H7 (cell line): ENCODE data around the gene TMEM51. TPM values are rescaled to one million over a fixed set of nuclear protein-coding genes. Genes with fewer than 3 reads are reported as not detected.

Source experiments
- DNase-seq: peaks from one replicate; pipeline ENCODE4 v3.0.0; 2012
- H3K27me3 ChIP-seq: 2 replicates; pipeline ENCODE4 v1.6.0; 2011; ENCODE audit warnings: mild to moderate bottlenecking, low read length; ENCODE audit not compliant: control insufficient read depth, insufficient read depth
- H3K36me3 ChIP-seq: replicated peaks from 2 replicates; pipeline ENCODE4 v1.5.1; 2011; ENCODE audit warnings: low read length; ENCODE audit not compliant: control insufficient read depth, insufficient read depth
- H3K4me3 ChIP-seq: 2 replicates; pipeline ENCODE4 v1.5.1; 2011; ENCODE audit warnings: low read depth, mild to moderate bottlenecking, control low read depth, low read length, moderate library complexity; ENCODE audit not compliant: insufficient read depth
- total RNA-seq: library from RNA; depleted of rRNA; stranded (reverse); fragments of >200 nt; shearing (Covaris generic); gene quantifications from 2 replicates; pipeline ENCODE4 v1.2.3, GENCODE V29; 2014

TMEM51 gene
- total RNA-seq, 1 experiment from 2014 or later: 11.9 TPM

DNA sequence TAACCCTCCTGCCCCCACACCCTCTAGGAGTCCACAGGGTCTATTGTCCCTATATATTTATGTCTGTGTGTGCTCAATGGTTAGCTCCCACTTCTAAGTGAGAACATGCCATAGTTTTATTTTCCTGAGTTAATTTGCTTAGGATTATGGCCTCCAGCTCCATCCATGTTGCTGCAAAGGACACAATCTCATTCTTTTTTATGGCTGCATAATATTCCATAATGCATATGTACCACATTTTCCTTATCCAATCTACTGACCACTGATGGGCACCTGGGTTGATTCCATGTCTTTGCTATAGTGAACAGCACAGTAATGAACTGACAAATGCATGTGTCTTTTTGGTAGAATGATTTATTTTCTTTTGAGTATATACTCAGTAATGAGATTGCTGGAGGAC, 80.1 kb downstream of the TMEM51 start:
- Histone ChIP-seq H3K36me3 (no peaks in the 10 kb centered on the region), H3K27me3 (no peaks in the 10 kb centered on the region; the same call in 1 of the 2 replicates)
- no peak for DNase-seq

DNA sequence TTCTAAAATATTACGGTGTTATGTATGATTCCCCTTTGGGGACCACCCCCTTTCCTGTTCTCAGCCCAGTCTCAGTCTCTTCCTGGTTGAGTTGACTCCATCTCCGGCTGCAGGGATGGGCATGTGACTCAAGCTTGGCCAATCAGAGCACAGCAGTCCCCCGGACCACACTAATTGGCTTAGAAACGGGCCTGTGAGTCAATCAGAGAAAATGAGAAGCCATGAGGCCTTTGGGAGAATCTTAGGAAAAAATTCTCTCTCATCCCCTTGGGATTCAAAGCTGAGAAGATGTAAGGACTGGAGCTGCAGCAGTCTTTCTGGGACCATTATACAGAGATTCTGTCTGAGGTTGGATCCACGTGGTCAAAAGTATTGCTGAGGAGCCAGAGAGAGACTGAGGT, 82.8 kb downstream of the TMEM51 start:
- DNase-seq: no peak
- no peaks in the 10 kb centered on the region; the same call in 1 of the 2 replicates for H3K27me3 ChIP-seq
- no peaks in the 10 kb centered on the region for H3K36me3 ChIP-seq
- no peak overlapping the region for H3K4me3 ChIP-seq

More for the DNA sequence above, 80.1 kb downstream of the TMEM51 start:
- H3K4me3 ChIP-seq: no peak overlapping the region

- no peak for DNase-seq
Observed at GRCh38 chr1:15236746-15237145, 83.2 kb downstream of the TMEM51 start.

DNA sequence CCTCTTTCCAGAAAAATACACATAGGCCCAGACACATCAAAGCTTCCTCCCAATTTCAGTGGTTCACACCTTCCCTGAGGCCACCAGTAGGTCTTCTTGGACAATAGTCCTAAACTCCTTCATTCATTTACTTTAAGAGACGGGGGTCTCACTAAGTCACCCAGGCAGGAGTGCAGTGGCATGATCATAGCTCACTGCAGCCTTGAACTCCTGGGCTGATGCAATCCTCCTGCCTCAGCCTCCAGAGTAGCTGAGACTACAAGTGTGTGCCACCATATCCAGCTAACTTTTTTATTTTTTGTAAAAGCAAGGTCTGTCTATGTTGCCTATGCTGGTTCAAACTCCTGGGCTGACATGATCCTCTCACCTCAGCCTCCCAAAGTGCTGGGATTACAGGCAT, 85.2 kb downstream of the TMEM51 start:
- Histone ChIP-seq H3K4me3 (no peak overlapping the region), H3K27me3 (no peaks in the 10 kb centered on the region; the same call in 1 of the 2 replicates), H3K36me3 (no peaks in the 10 kb centered on the region)
- DNase-seq: no peak

More at GRCh38 chr1:15236746-15237145, 83.2 kb downstream of the TMEM51 start:
- Histone ChIP-seq H3K27me3 (no peaks in the 10 kb centered on the region; the same call in 1 of the 2 replicates), H3K36me3 (no peaks in the 10 kb centered on the region), H3K4me3 (no peak overlapping the region)

GRCh38 chr1:15242766-15243165, 89.2 kb downstream of the TMEM51 start:
- no peaks in the 10 kb centered on the region; the same call in 1 of the 2 replicates for H3K27me3 ChIP-seq
- DNase-seq: no peak
- no peaks in the 10 kb centered on the region for H3K36me3 ChIP-seq
- H3K4me3 ChIP-seq: no peak overlapping the region

- DNase-seq: no peak
Observed at GRCh38 chr1:15243275-15244043, 89.9 kb downstream of the TMEM51 start.

DNA sequence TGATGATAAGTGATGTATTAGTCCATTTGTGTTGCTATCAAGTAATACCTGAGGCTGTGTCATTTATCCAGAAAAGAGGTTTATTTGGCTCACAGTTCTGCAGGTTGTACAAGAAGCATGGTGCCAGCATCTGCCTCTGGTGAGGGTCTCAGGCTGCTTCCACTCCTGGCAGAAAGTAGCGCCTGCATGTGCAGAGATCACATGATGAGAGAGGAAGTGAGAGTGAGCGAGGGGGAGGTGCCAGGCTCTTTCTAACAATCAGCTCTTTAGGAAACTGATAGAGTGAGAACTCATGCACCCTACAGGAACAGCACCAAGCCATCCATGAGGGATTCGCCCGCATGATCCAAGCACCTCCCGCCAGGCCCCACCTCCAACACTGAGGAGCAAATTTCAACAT, 91.3 kb downstream of the TMEM51 start:
- Histone ChIP-seq H3K4me3 (no peak overlapping the region), H3K36me3 (no peaks in the 10 kb centered on the region), H3K27me3 (no peaks in the 10 kb centered on the region; the same call in 1 of the 2 replicates)
- no peak for DNase-seq

More at GRCh38 chr1:15243275-15244043, 89.9 kb downstream of the TMEM51 start:
- Histone ChIP-seq H3K36me3 (no peaks in the 10 kb centered on the region), H3K27me3 (no peaks in the 10 kb centered on the region; the same call in 1 of the 2 replicates), H3K4me3 (no peak overlapping the region)

DNA sequence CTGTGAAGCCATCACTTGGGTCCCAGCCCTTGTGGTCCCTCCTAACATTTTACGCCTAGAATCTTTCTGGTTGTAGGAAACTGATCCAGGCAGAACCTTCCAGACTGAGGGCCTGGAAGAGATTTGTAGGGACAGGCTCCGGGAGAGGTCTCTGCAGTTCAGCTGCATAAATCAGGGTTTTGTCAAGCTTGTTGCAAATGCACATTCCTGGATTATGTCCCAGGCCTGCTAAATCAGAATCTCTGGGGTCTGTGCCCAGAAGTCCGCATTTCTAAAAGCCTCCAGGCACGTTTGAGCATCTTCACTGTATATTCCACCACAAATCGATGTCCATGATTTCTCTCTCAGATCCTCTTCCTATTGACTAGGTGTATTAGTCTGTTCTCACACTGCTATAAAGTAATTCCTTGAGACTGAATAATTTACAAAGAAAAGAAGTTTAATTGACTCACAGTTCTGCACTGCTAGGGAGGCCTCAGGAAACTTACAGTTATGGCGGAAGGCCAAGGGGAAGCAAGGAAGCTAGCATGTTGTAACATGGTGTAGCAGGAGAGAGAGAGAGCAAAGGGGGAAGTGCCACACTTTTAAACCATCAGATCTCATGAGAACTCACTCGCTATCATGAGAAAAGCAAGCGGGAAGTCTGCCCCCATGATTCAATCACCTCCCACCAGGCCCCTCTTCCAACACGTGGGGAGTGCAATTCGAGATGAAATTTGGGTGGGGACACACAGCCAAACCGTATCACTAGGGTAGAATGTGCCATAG, 92.2 kb downstream of the TMEM51 start:
- Histone ChIP-seq H3K36me3 (no peaks in the 10 kb centered on the region), H3K4me3 (no peak overlapping the region), H3K27me3 (no peaks in the 10 kb centered on the region; the same call in 1 of the 2 replicates)
- no peak for DNase-seq

DNA sequence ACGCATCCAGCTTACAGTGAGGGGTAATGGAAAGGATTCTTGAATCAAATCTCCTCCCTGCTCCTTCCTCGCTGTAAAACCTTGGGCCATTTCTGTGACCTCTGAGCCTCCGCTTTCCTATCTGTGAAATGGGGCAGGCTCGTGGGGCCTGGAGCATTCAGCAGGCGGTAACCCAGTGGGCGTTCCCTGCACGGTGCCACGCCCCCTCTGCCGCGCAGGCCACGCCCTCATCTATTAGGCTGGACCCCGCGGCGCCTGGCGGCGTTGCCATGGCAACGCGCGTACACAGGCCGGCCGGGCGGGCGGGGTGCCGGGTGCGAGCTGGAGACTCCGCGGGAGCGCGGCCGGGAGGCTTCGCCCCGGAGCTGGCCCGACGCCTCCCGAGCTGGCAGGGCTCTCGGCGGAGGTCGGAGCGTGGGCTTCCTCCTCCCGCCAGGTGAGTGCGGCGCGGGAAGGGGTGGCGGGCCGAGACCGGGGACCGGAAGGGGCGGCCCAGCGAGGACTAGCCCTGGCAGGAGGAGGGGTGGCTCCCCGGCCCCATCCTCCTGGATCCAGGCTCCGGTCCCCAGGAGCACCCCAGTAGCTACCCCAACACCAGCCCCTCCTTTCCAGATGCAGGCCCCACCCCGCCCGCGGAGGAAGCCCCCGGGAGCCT, 93.5 kb downstream of the TMEM51 start, which contains the start of gene FHAD1:
Gene FHAD1, plus strand, starts transcription at position 264 of the 655 bp plus-strand sequence. CDS start 4,562 bp downstream, outside the sequence.
- no peaks in the 10 kb centered on the region for H3K36me3 ChIP-seq
- no peaks in the 10 kb centered on the region; the same call in 1 of the 2 replicates for H3K27me3 ChIP-seq
- peak; percentile 95 for DNase-seq
- peak within 1 kb of the TSS; percentile 70 for H3K4me3 ChIP-seq

DNA sequence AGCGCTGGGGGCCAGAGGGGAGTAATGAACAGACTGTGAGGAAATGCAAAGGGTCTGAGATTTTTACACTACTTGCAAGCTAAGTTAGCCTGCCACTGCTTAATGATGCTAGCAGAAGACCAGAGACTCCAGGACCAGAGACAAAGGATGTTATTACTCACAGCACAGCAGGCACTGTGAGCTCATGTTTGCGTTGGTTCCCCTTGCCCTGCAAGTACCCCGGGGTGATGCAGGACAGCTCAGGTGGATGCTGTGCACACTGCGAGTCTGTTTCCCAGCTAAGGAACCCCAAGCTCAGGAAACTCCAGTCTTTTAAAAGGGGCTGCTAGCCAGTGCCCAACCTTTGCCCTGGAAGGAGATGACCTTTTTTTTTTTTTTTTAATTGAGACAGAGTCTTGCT, 94.7 kb downstream of the TMEM51 start:
- Histone ChIP-seq H3K4me3 (no peak overlapping the region), H3K36me3 (no peaks in the 10 kb centered on the region), H3K27me3 (no peaks in the 10 kb centered on the region; the same call in 1 of the 2 replicates)
- no peak for DNase-seq

GRCh38 chr1:15249081-15249480, 95.5 kb downstream of the TMEM51 start:
- Histone ChIP-seq H3K27me3 (no peaks in the 10 kb centered on the region; the same call in 1 of the 2 replicates), H3K36me3 (no peaks in the 10 kb centered on the region), H3K4me3 (no peak overlapping the region)
- no peak for DNase-seq

DNA sequence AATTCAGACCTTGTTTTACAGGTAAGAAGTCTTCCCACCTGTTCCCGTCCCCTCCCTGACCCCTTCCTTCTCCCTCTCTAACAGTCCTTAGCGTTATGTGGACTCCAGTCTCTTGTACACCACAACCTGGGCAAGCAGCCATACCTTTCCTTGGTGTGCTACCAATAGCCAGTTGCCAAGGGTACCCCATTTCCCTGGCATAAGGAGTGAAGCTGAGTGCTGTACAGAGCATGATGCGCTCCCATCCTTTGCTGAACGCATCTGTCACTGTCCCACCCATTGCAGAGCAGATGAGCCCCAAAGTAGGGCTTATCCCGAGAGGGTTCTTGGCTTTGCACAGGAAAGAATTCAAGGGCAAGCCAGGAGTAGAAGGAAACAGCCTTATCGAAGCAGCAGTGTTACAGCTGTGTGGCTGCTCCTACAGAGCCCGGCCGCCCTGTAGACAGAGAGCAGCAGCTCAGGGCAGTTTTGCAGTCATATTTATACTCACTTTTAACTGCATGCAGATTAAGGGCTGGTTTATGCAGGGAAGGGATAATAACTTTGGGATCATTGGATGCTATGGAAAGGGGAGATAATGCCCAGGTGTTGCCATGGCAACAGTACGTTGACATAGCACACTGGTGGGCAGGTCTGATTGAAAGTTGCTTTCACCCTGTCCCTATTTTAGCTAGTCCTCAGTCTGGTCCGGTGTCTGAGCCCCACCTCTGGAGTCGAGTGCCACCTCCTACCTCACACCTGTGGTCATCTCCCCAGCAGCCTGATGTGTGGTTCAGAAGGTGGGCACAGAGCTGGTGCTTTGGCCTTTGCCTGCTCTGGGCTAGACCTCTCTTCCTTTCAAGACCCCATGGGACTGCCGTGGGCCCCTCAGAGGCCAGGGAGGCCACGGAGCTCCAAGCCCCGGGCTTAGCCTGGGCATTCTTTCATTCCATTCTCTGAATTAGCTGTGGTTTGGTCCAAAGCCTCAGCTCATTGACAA, 98.6 kb downstream of the TMEM51 start:
- DNase-seq: no peak
- Histone ChIP-seq H3K27me3 (no peaks in the 10 kb centered on the region; the same call in 1 of the 2 replicates), H3K4me3 (no peak overlapping the region), H3K36me3 (no peaks in the 10 kb centered on the region)

DNA sequence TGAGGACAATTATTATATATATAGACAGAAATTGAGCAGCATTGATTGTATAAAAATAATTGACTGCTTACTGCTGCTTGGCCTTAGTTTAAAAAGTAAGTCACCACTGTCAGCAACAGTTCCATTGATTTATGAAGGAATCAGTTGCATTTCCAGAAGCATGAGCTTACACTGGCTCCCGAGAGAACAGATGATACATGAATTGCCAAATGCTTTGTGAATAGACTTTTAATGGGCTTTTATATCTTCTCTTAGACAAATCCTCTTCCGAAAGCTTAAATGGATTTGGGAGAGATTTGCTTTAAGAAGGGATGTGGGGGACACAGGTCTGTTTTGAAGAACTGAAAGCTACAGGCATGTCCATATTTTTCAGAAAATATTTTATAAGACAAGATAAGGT, 101.0 kb downstream of the TMEM51 start:
- no peaks in the 10 kb centered on the region; the same call in 1 of the 2 replicates for H3K27me3 ChIP-seq
- H3K4me3 ChIP-seq: no peak overlapping the region
- H3K36me3 ChIP-seq: no peaks in the 10 kb centered on the region
- no peak for DNase-seq
